ENCODE data around the gene HS3ST1.
A peak's percentile ranks its signal among the peaks of the same experiment; 100 is the strongest.

Gene HS3ST1

GRCh38 chr4:11428231-11428898 is at the start of gene HS3ST1:
Gene HS3ST1, minus strand, starts transcription at chr4:11428894. Its CDS starts 28,889 bp downstream, at chr4:11400005.
- no peak for DNase-seq (ENCODE audit: low read depth)

- no peak for DNase-seq (ENCODE audit: low read depth)
Measured at GRCh38 chr4:11475871-11476270, 47.2 kb upstream of the HS3ST1 start.

GRCh38 chr4:11474146-11474545 is 45.5 kb upstream of the HS3ST1 start:
- DNase-seq (ENCODE audit: low read depth): no peak

GRCh38 chr4:11472535-11472934 is 43.8 kb upstream of the HS3ST1 start:
- no peak for DNase-seq (ENCODE audit: low read depth)

GRCh38 chr4:11471618-11472017 is 42.9 kb upstream of the HS3ST1 start:
- DNase-seq (ENCODE audit: low read depth): peak; percentile 25

- no peak for DNase-seq (ENCODE audit: low read depth)
Measured at GRCh38 chr4:11471046-11471441, 42.4 kb upstream of the HS3ST1 start.

GRCh38 chr4:11470438-11471045 is 41.8 kb upstream of the HS3ST1 start:
- no peak for DNase-seq (ENCODE audit: low read depth)

- no peak for DNase-seq (ENCODE audit: low read depth)
Measured at GRCh38 chr4:11469650-11470437, 41.1 kb upstream of the HS3ST1 start.

- DNase-seq (ENCODE audit: low read depth): no peak
Measured at GRCh38 chr4:11468901-11469300, 40.2 kb upstream of the HS3ST1 start.

GRCh38 chr4:11467931-11468330 is 39.2 kb upstream of the HS3ST1 start:
- DNase-seq (ENCODE audit: low read depth): no peak

- no peak for DNase-seq (ENCODE audit: low read depth)
Measured at GRCh38 chr4:11463707-11464106, 35.0 kb upstream of the HS3ST1 start.

- no peak for DNase-seq (ENCODE audit: low read depth)
Measured at GRCh38 chr4:11456401-11456800, 27.7 kb upstream of the HS3ST1 start.

GRCh38 chr4:11455201-11455835 is 26.6 kb upstream of the HS3ST1 start:
- DNase-seq (ENCODE audit: low read depth): no peak

- no peak for DNase-seq (ENCODE audit: low read depth)
Measured at GRCh38 chr4:11451716-11452115, 23.0 kb upstream of the HS3ST1 start.

- no peak for DNase-seq (ENCODE audit: low read depth)
Measured at GRCh38 chr4:11446155-11446811, 17.6 kb upstream of the HS3ST1 start.

GRCh38 chr4:11441194-11441556 is 12.5 kb upstream of the HS3ST1 start:
- DNase-seq (ENCODE audit: low read depth): no peak

GRCh38 chr4:11440481-11441193 is 11.9 kb upstream of the HS3ST1 start:
- no peak for DNase-seq (ENCODE audit: low read depth)

- DNase-seq (ENCODE audit: low read depth): no peak
Measured at GRCh38 chr4:11439836-11440235, 11.1 kb upstream of the HS3ST1 start.

- DNase-seq (ENCODE audit: low read depth): no peak
Measured at GRCh38 chr4:11438647-11439046, 10.0 kb upstream of the HS3ST1 start.

GRCh38 chr4:11436673-11437072 is 8.0 kb upstream of the HS3ST1 start:
- DNase-seq (ENCODE audit: low read depth): no peak

- no peak for DNase-seq (ENCODE audit: low read depth)
Measured at GRCh38 chr4:11436084-11436483, 7.4 kb upstream of the HS3ST1 start.

GRCh38 chr4:11435557-11435956 is 6.9 kb upstream of the HS3ST1 start:
- DNase-seq (ENCODE audit: low read depth): no peak
